HG03575 (cell line): ENCODE data around the gene RFX4.

Source experiments
- ATAC-seq: cut with Tn5 transposase; IDR thresholded peaks from one replicate; pipeline ENCODE4 v1.9.1; 2021; ENCODE audit not compliant: unreplicated experiment, insufficient number of reproducible peaks, low FRiP score; ENCODE audit errors: extremely low read depth

RFX4 gene

GRCh38 chr12:106582641-106583230 lies at the start of gene RFX4:
Gene RFX4, plus strand, starts transcription at chr12:106583004. Its CDS starts 317 bp downstream, at chr12:106583321.
- no peak for ATAC-seq

DNA sequence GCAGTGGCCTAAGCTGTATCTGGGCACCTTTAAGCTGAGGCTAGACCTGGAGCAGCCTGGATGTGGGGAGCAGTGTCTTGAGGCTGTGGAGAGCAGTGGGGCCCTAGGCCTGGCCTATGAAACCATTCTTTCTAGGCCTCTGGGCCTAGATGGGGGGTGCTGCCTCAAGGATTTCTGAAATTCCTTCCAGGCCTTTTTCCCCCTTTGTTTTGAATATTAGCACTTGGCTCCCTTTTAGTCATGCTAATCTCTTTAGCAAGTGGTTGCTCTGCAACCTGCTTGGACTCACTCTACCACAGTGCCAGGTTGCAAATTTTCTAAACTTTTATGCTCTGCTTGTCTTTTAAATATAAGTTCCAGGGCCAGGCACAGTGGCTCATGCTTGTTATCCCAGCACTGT lies 41.6 kb upstream of the RFX4 start:
- ATAC-seq, result no peak

- no peak for ATAC-seq
Measured at GRCh38 chr12:106551410-106551809, 31.4 kb upstream of the RFX4 start.

DNA sequence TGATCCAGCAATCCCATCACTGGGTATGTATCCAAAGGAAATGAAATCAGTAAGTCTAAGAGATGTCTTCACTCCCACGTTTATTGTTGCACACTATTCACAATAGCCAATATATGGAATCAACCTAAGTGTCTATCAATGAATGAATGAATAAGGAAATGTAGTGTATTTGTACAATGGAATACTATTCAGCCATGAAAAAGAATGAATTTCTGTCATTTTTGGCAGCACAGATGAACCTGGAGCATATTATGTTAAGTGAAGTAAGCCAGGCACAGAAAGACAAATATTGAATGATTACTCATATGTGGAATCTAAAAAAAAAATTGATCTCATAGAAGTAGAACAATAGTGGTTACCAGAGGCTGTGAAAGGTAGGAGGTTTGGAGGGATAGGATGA lies 30.6 kb upstream of the RFX4 start:
- no peak for ATAC-seq

DNA sequence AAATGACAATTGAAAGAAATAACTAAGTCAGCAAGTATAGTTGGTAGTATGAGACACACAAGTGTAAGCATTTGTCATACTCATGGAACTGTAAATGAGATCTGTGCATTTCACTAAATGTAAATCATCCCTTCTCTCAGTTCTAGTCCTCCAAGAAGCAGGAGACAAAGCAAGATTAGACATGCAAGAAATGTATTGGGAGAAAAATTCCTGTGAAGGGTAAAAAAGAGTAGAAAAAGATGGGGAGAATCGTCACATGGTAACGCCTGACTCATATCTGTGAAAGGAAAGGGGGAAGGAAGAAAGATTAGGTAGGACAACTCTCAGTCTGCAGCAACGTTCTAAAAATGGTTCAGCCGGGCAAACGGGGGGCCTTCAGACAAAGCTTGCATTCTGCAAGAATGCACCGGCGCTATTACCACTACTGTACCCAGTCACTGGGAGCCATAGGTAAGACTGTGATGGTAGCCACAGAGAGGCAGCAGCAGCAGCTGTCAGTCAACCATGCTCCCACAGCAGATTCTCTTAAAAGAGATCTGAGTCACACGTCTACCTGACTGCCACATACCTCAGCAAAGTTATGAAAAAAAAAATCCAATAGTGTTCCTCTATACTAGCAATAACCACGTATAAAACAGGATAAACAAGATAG lies 18.0 kb upstream of the RFX4 start:
- no peak for ATAC-seq

GRCh38 chr12:106566771-106567170 lies 16.0 kb upstream of the RFX4 start:
- no peak for ATAC-seq

DNA sequence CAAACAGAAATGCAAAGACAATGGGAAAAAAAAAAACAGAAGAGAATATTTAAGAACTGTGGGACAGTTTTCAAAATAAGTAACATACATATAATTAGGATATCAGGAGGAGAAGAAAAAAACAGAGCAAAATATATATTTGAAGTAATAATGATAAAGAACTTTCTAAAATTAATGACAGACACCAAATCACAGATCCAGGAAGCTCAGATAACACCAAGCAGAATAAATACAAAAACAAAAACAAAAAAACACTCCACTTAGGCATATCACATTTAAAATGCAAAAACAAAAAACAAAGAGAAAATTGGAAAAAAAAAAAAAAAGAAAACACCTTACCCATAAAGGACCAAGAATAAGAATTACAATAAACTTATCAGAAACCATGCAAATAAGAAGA lies 9.6 kb upstream of the RFX4 start:
- ATAC-seq, result no peak

- ATAC-seq, result no peak
Measured at GRCh38 chr12:106576848-106577247, 6.0 kb upstream of the RFX4 start.

DNA sequence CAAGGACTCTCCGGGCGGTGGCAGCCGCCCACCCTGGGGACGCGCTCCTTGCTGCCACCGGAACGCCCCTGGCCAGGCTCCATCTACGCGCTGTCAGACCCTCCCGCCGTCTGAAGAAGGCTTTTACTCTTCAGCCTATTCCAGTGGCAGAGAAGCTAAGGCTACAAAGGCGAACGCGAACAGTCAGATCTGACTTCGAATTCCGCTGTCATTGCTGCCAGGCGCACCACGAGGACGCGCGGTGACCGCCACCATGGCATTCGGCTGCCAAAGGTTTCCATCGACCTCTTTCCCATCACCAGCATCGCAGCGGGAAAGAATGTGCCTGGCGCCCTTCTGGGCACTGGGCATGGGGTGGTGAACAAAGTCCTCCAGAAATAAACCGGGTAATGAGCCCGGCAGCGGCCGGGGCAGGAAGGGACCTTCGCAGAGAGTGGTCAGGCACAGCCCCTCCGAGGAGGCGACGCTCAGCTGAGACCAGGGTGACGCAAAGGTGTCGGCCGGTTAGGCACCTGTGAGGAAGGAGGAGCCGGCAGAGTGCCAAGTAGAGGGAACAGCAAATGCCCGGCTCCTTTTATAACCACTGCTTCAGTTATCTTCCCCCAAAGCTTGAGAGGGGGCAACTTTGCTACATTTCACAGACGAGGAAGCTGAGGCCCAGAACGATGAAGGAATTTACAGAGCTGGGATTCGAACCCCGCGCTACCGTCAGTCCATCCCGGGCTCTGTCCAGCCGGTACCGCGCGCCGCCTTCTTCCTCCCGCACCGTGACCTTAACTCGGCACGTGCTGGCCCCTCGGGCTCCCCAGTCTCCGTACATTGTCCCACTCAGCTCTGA lies 1.9 kb upstream of the RFX4 start:
- ATAC-seq, result no peak

DNA sequence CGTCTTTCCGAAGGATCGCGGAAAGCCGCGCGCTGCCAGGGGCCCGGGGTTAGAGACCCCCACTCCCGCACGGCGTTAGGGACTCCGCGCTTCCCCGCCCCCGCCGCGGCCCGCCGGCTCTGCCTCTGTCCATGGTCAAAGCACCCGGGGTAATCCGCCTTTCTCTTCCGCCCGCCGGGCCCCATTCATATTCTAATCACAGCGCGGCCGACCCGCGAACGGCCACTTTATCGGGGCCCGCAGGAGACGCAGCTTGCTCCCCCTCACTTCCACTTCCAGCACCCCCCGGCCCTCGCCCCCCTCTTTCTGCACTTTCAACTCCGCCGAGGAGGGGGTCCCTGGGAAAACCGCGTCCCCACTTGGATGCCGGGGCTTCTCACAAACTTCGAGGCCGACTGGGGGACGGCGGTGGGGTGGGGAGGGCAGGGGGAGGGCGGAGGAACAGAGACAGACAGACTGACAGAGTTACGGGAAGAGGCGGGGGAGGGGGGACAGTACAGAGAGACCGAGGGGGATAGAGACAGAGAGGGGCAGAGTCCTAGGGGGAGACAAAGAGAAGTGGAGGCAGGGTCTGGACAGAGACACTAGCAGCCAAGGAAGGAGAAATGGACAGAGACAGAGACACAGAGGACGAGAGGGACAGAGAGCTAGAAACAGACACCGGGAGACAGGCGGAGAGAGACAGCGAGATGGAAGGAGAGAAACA lies 1.1 kb upstream of the RFX4 start:
- no peak for ATAC-seq

DNA sequence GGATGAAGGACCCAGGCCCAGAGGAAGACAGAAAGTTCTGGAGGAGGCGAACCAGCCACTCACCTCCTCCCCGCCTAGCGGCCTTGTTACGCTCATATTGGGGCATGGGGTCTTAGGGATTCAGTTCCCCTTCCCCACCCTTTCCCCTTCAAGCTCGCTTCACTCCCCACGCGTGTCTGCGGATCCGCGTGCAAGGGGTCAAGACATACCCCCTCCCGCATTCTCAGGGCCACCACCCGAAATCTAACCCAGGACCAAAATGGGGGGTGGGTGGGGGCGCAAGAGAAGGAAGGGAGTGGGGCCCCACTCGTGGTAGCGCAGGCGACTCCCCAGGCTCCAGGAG lies 584 bp upstream of the RFX4 start:
- no peak for ATAC-seq

DNA sequence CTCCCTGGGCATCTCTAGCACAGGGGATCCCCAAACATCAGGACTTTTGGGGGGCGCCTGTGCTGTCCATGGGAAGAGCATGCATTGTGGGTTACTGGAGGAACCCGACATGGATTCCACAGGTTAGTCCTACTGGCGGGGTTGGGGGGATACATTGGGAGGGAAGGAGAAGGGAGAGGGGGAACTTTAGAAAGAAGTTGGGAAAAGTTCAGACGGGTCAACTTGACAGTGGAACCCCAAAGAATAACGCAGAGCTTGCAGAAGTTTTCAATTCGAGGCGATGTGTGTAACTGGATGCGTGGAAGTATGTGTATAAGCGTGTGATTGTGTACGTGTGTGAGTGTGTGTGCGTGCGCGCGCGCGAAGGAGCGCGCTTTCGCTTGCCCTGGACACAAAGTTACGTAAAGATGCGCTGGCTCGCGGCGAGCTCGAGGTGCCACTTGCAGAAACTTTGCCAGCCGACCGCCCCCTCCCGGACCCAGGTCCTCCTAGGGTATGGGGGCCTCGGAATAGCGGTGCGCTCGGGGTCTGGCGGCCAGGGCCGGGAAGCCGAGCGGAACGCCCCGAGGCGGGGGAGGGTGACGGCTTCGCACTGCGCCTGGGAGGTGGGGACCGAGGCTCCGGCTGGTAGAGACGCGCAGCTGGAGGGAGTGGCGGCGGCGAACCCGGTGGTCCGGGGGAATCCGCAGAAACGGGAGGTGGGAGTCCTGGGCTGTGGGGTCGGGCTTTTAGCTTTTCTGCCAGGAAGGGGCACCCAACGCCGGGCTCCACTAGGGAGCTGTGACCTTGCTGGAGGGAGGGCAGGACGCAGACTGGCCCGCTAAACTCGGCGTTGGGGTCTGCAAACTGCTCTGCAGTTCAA lies 669 bp downstream of the RFX4 start:
- ATAC-seq, result no peak

- ATAC-seq, result no peak
Measured at GRCh38 chr12:106584104-106585064, 1.6 kb downstream of the RFX4 start.

- no peak for ATAC-seq
Measured at GRCh38 chr12:106585105-106585520, 2.3 kb downstream of the RFX4 start.

- no peak for ATAC-seq
Measured at GRCh38 chr12:106585521-106586277, 2.9 kb downstream of the RFX4 start.

DNA sequence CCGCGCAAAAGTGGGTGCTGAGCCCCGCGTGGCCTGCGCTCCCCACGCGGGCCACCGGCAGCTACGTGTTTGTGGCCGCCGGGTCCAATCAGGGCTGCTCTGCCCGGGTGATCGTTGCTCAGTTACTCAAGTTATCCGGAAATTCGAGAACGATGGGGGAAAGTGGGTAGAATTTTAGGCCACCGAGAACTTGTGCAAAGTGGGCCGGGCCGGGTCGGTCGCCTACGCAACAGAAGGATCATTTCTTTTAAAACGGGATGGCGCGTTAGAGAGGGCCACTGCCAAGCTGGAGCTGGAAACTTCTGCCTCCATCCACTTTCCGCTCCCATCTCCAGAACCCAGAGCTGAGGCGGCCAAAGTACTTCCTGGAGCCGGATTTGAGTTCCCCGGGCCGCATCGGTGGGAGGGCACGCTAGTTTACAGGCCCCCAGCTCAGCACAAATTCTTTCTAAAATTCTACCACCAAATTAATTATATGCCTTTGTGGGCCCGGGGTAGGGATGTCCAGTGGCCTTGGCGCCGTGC lies 3.5 kb downstream of the RFX4 start:
- ATAC-seq, result no peak
